Rectal smooth muscle tissue (tissue), 1 donor: Measurements from ENCODE around the gene RSPH6A.

Experiments
- H3K27ac ChIP-seq: one replicate; pipeline ENCODE4 v1.7.0; 2013; ENCODE audit warnings: low read depth, low read length, inconsistent platforms
- H3K27me3 ChIP-seq: one replicate; pipeline ENCODE4 v1.7.0; 2013; ENCODE audit warnings: low read length; ENCODE audit not compliant: control insufficient read depth, insufficient read depth
- H3K36me3 ChIP-seq: one replicate; pipeline ENCODE4 v1.7.0; 2013; ENCODE audit warnings: low read length; ENCODE audit not compliant: control insufficient read depth, insufficient read depth
- H3K4me1 ChIP-seq: one replicate; pipeline ENCODE4 v1.7.0; 2013; ENCODE audit warnings: low read length; ENCODE audit not compliant: control insufficient read depth, insufficient read depth
- H3K4me3 ChIP-seq: one replicate; pipeline ENCODE4 v1.7.0; 2013; ENCODE audit warnings: low read length
- H3K9ac ChIP-seq: one replicate; pipeline ENCODE4 v1.7.0; 2013; ENCODE audit warnings: low read length

Gene RSPH6A

DNA sequence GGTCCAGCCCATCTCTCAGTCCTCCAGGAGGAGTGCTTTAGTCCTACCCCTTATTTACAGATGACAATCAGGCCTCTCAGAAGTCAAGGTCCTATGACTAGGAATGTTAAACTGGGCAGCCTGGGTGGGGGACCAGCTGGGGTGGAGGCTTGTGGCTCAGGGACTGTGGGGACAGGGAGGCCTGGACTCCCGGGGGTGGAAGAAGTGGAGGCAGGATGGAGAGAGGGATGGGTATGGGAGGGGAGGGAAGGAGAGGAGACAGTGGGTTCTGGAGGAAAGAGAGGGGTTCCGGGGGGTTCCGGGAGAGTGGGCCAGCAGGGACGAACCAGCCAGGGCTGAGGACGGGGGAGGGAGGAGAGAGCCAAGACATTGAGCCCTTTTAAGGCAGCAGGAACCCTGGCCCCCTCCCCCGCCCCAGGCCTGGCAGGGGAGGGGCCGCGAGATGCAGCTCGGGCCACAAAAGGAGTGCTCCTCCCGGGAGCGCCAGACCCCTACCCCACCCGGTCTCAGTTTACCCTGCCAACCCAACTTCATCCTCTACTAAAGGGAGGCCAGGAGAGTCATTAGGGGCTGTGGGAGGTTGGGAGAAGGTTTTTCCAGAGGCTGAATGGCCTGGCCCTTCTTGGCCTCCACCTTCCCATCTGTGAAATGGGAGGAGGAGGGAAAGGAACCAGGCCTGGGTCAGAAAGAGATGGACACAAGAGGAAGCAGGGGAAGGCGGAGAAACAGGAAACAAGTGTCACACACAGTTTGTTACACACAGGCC lies 34.5 kb downstream of the RSPH6A start:
- peak overlapping the region; percentile 94 for H3K27ac ChIP-seq
- H3K36me3 ChIP-seq, result peaks cover 18% of the 10 kb centered on the region
- peak overlapping the region; percentile 84 for H3K4me3 ChIP-seq
- H3K9ac ChIP-seq, result peak overlapping the region; percentile 32
- H3K27me3 ChIP-seq, result no peaks in the 10 kb centered on the region
- H3K4me1 ChIP-seq, result peaks cover 32% of the 10 kb centered on the region

DNA sequence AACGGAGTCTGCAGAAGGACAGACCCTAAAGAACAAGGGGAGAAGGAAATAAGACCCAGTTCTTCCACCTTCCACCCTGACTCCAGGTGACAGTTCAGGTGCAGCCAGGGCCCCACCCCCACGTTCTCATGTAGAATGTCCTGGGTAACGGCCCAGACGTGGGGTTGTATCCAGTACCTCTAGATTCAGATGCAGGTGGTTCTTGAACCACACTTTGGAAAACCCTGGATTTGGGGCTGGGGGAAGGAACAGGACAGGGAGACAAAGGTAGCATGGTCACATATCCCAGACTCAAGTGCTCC lies 35.0 kb downstream of the RSPH6A start:
- H3K4me1 ChIP-seq, result peaks cover 31% of the 10 kb centered on the region
- H3K27me3 ChIP-seq, result no peaks in the 10 kb centered on the region
- peak overlapping the region; percentile 84 for H3K4me3 ChIP-seq
- H3K9ac ChIP-seq, result no peak overlapping the region
- H3K36me3 ChIP-seq, result peaks cover 14% of the 10 kb centered on the region
- peak overlapping the region; percentile 94 for H3K27ac ChIP-seq

DNA sequence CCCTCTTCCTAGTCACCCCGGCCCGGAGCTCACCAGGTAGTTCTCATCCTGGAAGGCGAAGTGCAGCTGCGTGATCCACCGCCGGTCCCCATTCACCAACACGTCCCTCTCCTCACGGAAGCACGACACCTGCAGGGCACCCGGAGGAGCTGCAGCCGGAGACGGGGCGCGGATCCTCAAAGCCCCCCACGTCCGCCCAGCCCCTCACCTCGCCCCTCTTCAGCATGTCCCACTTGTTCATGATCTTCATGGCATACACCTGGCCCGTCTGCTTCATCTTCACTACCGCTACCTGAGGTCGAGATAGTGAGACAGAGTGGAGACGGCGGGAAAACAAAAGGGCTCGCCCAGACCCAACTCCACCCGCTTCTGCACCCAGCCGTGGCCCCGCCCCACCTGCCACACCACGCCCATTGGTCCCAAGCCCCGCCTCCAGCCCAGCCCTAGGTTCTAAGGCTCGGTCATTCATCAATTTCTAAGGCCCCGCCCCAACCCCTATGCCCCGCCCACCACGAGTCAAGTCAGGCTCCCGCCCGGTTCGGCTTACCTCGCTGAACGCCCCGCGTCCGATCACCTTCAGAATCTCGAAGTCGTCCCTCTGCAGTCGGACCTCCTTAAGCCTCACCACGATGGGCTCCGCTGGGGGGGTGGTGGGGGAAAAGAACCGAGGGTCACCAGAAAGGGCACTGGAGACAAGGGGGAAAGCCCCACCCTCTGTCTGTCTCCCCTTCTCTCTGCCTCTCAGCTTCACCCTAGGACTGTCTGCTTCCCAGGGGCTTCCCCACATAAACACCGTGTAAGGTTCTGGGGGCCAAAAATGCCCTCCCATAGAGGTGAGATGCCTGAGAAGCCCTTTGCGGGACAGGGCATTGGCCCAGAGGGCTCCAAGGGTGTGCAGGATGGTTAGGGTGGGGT lies 35.6 kb downstream of the RSPH6A start:
- Histone ChIP-seq H3K9ac (no peak overlapping the region), H3K4me1 (peaks cover 25% of the 10 kb centered on the region), H3K27ac (peak overlapping the region; percentile 94), H3K36me3 (peaks cover 13% of the 10 kb centered on the region), H3K4me3 (peak overlapping the region; percentile 84), H3K27me3 (no peaks in the 10 kb centered on the region)

DNA sequence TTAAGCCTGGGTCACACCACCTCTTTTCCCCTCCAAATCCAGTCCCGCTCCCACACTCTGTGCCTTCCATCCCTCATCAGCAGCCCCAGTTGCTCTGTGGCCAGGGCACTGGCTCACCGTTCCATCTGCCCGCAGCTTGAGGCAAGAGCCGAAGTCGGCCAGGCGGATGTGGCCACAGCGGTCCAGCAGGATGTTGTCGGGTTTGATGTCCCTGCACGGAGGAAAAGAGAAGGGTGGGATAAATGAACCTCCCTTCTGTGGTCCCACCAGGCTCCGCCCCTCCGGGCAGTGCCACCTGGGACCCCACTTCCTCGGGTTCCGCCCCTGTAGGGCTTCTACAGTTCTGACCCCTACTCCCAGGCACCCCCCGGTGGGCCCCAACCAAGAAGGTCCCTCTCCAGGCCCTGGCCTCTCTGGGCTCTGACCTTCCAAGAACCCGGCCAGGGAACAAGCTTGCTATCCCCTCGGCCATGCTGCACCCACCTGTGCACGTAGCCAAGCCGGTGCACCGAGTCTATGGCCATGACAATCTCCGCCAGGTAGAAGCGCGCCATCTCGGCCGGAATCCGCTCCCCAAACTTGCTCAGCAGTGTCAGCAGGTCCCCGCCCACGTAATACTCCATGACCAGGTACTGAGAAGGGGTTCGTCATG lies 37.0 kb downstream of the RSPH6A start:
- Histone ChIP-seq H3K27me3 (no peaks in the 10 kb centered on the region), H3K4me1 (peaks cover 12% of the 10 kb centered on the region), H3K36me3 (peaks cover 13% of the 10 kb centered on the region), H3K9ac (no peak overlapping the region), H3K4me3 (no peak overlapping the region), H3K27ac (peak overlapping the region; percentile 22)

DNA sequence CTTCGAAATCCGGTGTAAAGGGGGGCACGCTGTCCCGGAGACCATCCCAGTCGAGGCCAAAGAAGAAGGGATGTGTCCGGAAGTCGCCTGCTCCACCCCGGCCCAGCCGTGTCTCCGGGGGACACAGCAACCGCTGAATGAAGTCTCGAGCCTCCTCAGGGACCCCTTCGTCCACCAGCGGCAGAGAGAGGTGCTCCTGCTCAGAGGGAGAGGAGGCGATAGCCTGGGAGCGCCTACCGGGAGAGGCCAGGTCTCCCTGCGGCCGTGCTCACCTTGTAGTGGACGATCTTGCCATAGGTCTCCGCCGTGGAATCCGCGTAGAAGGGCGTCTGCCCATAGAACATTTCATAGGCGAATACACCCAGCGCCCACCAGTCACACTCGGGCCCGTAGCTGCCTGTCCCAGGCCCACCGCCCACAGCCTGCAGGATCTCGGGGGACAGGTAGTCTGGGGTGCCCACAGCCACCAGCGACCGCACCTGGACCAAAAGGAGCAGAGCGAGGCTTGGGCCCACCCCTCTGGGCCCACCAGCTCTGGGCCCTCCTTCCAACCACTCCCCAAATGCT lies 37.6 kb downstream of the RSPH6A start:
- H3K36me3 ChIP-seq, result peaks cover 13% of the 10 kb centered on the region
- H3K9ac ChIP-seq, result no peak overlapping the region
- H3K27ac ChIP-seq, result no peak overlapping the region
- peaks cover 9% of the 10 kb centered on the region for H3K4me1 ChIP-seq
- no peak overlapping the region for H3K4me3 ChIP-seq
- H3K27me3 ChIP-seq, result no peaks in the 10 kb centered on the region

DNA sequence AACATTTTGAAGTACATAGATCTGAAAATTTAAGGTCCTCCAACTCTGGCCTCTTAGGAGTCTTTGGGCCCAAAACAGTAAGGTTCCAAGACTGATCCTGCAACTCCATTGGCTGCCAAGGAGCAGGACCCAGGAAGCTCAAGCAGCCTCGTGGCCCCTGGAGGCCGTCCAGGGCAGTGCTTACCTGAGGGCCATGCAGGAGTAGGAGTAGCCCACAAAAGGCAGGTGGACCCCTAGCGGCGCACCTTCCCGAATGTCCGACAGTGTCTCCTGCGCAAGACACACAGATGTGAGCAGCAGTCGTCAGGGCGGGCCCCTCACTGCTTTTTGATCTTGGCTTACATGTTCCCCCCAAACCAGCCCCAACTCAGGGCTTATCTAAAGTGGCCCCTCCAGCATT lies 40.3 kb downstream of the RSPH6A start:
- Histone ChIP-seq H3K27ac (no peak overlapping the region), H3K4me1 (peaks cover 6% of the 10 kb centered on the region), H3K27me3 (no peaks in the 10 kb centered on the region), H3K9ac (no peak overlapping the region), H3K4me3 (no peak overlapping the region), H3K36me3 (peaks cover 16% of the 10 kb centered on the region)

DNA sequence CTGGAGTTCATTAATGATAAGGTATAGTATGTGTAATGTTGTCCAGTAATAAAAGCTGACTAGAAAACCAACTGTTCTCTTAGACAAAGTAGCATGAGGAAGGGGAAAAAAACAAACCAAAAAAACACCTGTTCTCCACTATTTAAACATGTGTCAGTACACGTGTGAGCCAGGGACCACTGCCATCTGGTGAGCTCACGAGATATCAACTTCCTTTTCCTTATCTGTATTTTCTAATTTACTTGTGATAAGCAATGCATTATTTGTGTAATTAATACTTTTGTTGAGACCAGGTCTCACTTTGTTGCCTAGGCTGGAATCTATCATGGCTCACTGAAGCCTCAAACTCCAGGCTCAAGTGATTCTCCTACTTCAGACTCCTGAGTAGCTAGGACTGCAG lies 41.7 kb downstream of the RSPH6A start:
- H3K9ac ChIP-seq, result no peak overlapping the region
- peaks cover 16% of the 10 kb centered on the region for H3K36me3 ChIP-seq
- peaks cover 4% of the 10 kb centered on the region for H3K4me1 ChIP-seq
- no peak overlapping the region for H3K4me3 ChIP-seq
- H3K27me3 ChIP-seq, result no peaks in the 10 kb centered on the region
- no peak overlapping the region for H3K27ac ChIP-seq

DNA sequence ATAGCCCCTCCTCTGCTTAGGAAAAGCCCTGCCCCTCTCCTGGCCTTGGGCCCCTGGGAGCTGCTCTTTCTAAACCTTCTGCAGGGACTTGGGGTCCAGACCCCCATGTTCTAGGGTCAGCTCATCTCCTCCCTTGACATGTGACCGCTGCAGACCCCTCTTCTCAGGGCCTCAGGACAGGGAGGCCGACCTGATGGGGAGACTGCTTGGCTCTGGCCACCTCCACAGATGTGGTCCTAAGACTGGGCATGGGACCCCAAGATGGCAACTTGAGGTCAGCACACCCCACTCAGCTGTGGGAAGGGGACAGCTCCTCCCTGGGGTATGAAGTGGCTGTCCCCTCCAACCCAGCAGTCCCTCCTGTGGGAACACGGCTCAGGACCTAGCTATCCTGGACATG lies 42.2 kb downstream of the RSPH6A start:
- no peak overlapping the region for H3K4me3 ChIP-seq
- no peak overlapping the region for H3K27ac ChIP-seq
- peaks cover 13% of the 10 kb centered on the region for H3K36me3 ChIP-seq
- H3K9ac ChIP-seq, result no peak overlapping the region
- no peaks in the 10 kb centered on the region for H3K27me3 ChIP-seq
- peaks cover 4% of the 10 kb centered on the region for H3K4me1 ChIP-seq

DNA sequence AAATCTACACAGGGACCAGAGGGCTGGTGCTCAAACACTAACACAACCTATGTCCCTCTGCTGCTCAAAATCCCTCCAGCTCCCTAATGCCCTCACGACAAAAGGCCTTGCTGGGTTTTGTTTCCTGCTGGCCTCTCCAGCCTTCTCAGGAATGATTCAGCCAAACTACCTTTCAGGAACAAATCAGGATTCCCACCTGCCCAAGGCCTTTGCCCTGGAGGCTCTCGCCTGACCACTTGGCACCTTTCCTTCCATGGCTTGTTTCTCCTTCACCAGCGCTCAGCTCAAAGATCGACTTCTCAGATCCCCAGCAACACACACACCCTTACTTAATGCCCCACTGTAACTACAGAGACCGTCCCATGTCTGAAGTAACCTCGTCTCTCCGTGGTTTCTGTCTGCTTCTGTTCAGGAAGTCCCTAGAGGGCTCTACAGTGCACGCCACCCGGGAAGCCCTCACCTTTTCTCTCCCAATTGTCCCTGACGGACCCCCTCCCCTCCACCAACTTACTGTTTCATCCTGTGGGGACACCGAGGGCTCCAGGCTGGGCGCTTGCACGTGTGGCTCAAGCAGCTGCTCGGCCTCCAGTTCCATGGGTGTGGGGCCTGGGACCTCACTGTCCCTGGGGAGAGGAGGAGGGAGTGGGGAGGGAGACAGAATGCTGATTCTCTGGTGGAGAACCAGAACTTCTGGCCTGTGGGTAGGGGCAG lies 42.8 kb downstream of the RSPH6A start:
- no peak overlapping the region for H3K27ac ChIP-seq
- no peak overlapping the region for H3K9ac ChIP-seq
- peaks cover 8% of the 10 kb centered on the region for H3K36me3 ChIP-seq
- H3K27me3 ChIP-seq, result no peaks in the 10 kb centered on the region
- H3K4me3 ChIP-seq, result no peak overlapping the region
- H3K4me1 ChIP-seq, result peaks cover 4% of the 10 kb centered on the region

DNA sequence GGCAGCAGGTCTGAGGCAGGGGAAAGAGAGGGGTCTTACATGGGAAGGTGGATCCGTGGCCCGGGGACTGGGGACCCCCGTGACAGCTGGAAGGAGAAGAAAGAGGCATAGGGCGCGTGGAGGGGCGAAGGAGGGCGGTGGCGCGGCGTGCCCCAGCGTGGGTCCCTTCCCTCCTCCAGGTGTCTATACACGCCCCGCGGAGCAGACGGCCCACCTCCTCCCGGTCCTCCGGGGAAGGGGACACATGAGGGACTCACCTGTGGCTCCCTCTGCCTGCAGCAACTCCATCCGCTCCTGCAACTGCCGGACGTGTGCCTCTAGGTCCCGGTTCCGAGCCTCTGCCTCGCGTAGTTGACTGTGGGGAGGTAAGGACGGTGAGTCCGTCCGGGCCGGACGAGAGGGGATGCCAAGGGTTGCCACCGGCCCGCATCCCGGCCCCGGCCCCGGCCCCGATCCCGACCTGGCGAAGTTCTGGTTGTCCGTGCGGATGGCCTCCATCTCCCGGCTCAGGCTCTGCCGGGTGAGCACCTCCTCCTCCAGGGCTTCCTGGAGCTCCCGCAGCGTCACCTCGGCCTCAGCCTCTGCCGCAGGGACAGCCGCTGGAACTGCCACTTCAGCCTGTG lies 43.7 kb downstream of the RSPH6A start:
- H3K4me1 ChIP-seq, result peaks cover 8% of the 10 kb centered on the region
- H3K27ac ChIP-seq, result peak overlapping the region; percentile 93
- peak overlapping the region; percentile 68 for H3K4me3 ChIP-seq
- peaks cover 3% of the 10 kb centered on the region for H3K36me3 ChIP-seq
- H3K9ac ChIP-seq, result no peak overlapping the region
- H3K27me3 ChIP-seq, result no peaks in the 10 kb centered on the region

DNA sequence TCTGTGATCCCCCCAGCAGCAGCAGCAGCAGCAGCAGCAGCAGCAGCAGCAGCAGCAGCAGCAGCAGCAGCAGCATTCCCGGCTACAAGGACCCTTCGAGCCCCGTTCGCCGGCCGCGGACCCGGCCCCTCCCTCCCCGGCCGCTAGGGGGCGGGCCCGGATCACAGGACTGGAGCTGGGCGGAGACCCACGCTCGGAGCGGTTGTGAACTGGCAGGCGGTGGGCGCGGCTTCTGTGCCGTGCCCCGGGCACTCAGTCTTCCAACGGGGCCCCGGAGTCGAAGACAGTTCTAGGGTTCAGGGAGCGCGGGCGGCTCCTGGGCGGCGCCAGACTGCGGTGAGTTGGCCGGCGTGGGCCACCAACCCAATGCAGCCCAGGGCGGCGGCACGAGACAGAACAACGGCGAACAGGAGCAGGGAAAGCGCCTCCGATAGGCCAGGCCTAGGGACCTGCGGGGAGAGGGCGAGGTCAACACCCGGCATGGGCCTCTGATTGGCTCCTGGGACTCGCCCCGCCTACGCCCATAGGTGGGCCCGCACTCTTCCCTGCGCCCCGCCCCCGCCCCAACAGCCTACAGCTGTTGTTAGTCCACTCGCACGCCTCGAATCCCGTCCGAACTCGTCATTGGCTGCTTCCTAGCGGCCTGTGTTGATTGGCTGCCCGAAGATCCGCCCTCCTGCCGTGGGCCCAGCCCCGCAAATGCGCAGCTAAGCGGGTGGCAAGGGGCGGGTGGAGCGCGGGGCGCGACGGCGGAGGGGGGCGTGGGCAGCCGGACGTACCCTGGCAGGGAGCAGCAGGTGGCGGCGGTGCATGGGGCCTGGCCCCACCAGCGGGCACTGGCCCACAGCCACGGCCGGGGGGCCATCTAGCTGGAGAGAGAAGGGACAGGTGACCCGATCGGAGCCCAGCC lies 44.7 kb downstream of the RSPH6A start:
- Histone ChIP-seq H3K27me3 (no peaks in the 10 kb centered on the region), H3K27ac (peak overlapping the region; percentile 93), H3K36me3 (peaks cover 3% of the 10 kb centered on the region), H3K9ac (peak overlapping the region; percentile 62), H3K4me3 (peak overlapping the region; percentile 70), H3K4me1 (peaks cover 16% of the 10 kb centered on the region)
